ENCODE data around the gene SSC4D.

The SSC4D gene

GRCh38 chr7:76354516-76354915 lies 55.0 kb downstream of the SSC4D start:
- DNase-seq (ENCODE audit: low spot score) = no peak

GRCh38 chr7:76353744-76354143 lies 55.8 kb downstream of the SSC4D start:
- DNase-seq (ENCODE audit: low spot score) = no peak

GRCh38 chr7:76352193-76352592 lies 57.3 kb downstream of the SSC4D start:
- DNase-seq (ENCODE audit: low spot score) = no peak

GRCh38 chr7:76351372-76351771 lies 58.1 kb downstream of the SSC4D start:
- DNase-seq (ENCODE audit: low spot score) = no peak

- DNase-seq (ENCODE audit: low spot score) = no peak
Observed at GRCh38 chr7:76349313-76349885, 60.1 kb downstream of the SSC4D start.

- DNase-seq (ENCODE audit: low spot score) = no peak
Observed at GRCh38 chr7:76347710-76348109, 61.8 kb downstream of the SSC4D start.

- no peak for DNase-seq (ENCODE audit: low spot score)
Observed at GRCh38 chr7:76346778-76347177, 62.7 kb downstream of the SSC4D start.

GRCh38 chr7:76346097-76346496 lies 63.4 kb downstream of the SSC4D start:
- no peak for DNase-seq (ENCODE audit: low spot score)

GRCh38 chr7:76343931-76344321 lies 65.6 kb downstream of the SSC4D start:
- DNase-seq (ENCODE audit: low spot score) = no peak

GRCh38 chr7:76343294-76343930 lies 66.1 kb downstream of the SSC4D start:
- no peak for DNase-seq (ENCODE audit: low spot score)

- DNase-seq (ENCODE audit: low spot score) = no peak
Observed at GRCh38 chr7:76342222-76342621, 67.3 kb downstream of the SSC4D start.

GRCh38 chr7:76340617-76341131 lies 68.8 kb downstream of the SSC4D start:
- DNase-seq (ENCODE audit: low spot score) = no peak

Measured in CD4-positive, alpha-beta T cell treated with Interleukin-15 for 4 hours (primary cell).